ENCODE results near the gene SDCBP2.

- TF ChIP-seq GABPA (IDR thresholded peaks at IDR 0.05; ENCODE audit: low read depth): no peak
- no peak for TF ChIP-seq CTCF (IDR thresholded peaks at IDR 0.05)
- TF ChIP-seq ELF1 (IDR thresholded peaks at IDR 0.05): no peak
- no peak for TF ChIP-seq USF2 (IDR thresholded peaks at IDR 0.05; ENCODE audit: borderline replicate concordance, low read depth, low read length)
- no peak for TF ChIP-seq TAF1 (IDR thresholded peaks at IDR 0.05; ENCODE audit: borderline replicate concordance, low read depth, low read length)
- no peak for TF ChIP-seq RAD21 (IDR thresholded peaks at IDR 0.05; ENCODE audit: low read length)
- TF ChIP-seq EP300 (IDR thresholded peaks at IDR 0.05; ENCODE audit: borderline replicate concordance in 1 of 2, low read depth in 1 of 2, low read length in 1 of 2): no peak
- TF ChIP-seq CHD2 (IDR thresholded peaks at IDR 0.05; ENCODE audit: low read length, partially characterized antibody): no peak
- TF ChIP-seq MEF2A (IDR thresholded peaks at IDR 0.05; ENCODE audit: borderline replicate concordance, low read depth): no peak
- TF ChIP-seq NRF1 (IDR thresholded peaks at IDR 0.05; ENCODE audit: low read depth, low read length): no peak
- no peak for TF ChIP-seq JUND (IDR thresholded peaks at IDR 0.05)
Observed at GRCh38 chr20:1364106-1364505, 35.2 kb upstream of the SDCBP2 start.
